ENCODE data around the gene RND3. TPM values are rescaled to one million over a fixed set of nuclear protein-coding genes. Genes with fewer than 3 reads are reported as not detected.
A peak's percentile ranks its signal among the peaks of the same experiment; 100 is the strongest.

Gene RND3
- total and polyA plus RNA-seq, 12 donors = 15.4 to 74.3 (median 35.6) TPM

DNA sequence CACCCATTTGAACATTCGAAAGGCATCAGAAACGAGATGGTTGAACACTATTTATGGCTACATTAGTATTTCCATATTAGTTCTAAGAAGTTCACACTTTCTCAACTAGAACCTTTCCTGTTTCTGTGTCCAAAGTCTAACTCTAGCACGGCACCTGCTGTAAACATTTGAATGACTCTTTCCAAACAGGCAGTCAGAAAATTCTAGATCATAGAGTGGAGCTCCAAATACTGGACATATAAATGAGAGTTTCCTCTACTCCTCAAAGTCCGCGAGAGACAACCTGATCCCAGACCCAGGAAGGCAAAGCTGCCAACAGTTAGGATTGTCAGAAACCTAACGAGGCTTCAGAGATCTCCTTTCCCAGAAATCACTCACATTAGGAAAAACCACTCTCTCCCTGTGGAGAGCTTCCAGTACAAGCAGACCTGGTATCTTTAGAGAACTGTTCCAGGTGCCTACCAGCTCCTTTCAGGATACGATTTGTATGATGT lies 10.6 kb downstream of the RND3 start:
- Histone ChIP-seq H3K27me3 (no peaks in the 10 kb centered on the region), H3K4me3 (peak overlapping the region in 1 of 10 donors; percentile 0), H3K9me3 (no peaks in the 10 kb centered on the region), H3K36me3 (peaks cover 0 to 33% (median 3%) of the 10 kb centered on the region in 9 donors), H3K4me1 (peaks cover 14 to 100% (median 90%) of the 10 kb centered on the region in 9 donors), H3K27ac (peak overlapping the region; percentile 22 to 97 (median 94))
- WGBS, 2 donors = 26 to 33% methylated on average over 7 of the region's 7 CpGs
- TF ChIP-seq, protein P1, sequence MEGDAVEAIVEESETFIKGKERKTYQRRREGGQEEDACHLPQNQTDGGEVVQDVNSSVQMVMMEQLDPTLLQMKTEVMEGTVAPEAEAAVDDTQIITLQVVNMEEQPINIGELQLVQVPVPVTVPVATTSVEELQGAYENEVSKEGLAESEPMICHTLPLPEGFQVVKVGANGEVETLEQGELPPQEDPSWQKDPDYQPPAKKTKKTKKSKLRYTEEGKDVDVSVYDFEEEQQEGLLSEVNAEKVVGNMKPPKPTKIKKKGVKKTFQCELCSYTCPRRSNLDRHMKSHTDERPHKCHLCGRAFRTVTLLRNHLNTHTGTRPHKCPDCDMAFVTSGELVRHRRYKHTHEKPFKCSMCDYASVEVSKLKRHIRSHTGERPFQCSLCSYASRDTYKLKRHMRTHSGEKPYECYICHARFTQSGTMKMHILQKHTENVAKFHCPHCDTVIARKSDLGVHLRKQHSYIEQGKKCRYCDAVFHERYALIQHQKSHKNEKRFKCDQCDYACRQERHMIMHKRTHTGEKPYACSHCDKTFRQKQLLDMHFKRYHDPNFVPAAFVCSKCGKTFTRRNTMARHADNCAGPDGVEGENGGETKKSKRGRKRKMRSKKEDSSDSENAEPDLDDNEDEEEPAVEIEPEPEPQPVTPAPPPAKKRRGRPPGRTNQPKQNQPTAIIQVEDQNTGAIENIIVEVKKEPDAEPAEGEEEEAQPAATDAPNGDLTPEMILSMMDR (IDR thresholded peaks at IDR 0.05) = no peak
- ATAC-seq (peak in 5 of 8 donors; percentile 4 to 28 (median 14)), DNase-seq (no peak)
- intact Hi-C loops (cut with DNase I) = loop anchor here in 1 of 10 donors (10.0 kb wide), 1 partner anchor 192 kb away; no protein-coding TSS in a partner anchor

DNA sequence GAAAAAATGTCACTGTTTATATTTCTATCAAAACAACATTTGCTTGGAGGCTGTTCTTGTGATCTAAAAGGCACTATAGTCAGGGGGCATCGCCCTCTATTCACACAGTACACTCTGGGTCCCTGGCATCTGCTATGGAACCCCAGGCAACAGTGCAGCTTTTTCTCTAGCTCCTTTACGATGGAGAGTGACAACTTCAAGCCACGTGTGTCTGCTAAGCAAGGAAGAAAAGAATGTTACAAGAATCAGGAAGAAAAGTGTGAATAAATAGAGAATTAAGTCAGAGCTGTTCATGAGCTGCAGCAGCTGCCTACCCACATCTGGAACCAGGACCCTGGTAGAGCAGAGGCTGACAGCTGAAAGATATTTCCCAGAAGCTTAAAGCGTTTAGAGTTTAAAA lies 11.2 kb downstream of the RND3 start:
- H3K4me1 ChIP-seq = peaks cover 14 to 100% (median 87%) of the 10 kb centered on the region in 9 donors
- 30 to 36% methylated on average over 4 of the region's 4 CpGs for WGBS, 2 donors
- H3K36me3 ChIP-seq = peaks cover 0 to 38% (median 7%) of the 10 kb centered on the region in 9 donors
- ATAC-seq (peak in 2 of 8 donors; percentile 16 to 23), DNase-seq (no peak)
- no peak overlapping the region for H3K4me3 ChIP-seq
- no peaks in the 10 kb centered on the region for H3K9me3 ChIP-seq
- TF ChIP-seq, protein P1 (IDR thresholded peaks at IDR 0.05) = no peak
- H3K27ac ChIP-seq = peak overlapping the region; percentile 22 to 97 (median 94)
- no peaks in the 10 kb centered on the region for H3K27me3 ChIP-seq
- intact Hi-C loops (cut with DNase I) = loop anchor here in 1 of 10 donors (10.0 kb wide), 1 partner anchor 191 kb away; no protein-coding TSS in a partner anchor

DNA sequence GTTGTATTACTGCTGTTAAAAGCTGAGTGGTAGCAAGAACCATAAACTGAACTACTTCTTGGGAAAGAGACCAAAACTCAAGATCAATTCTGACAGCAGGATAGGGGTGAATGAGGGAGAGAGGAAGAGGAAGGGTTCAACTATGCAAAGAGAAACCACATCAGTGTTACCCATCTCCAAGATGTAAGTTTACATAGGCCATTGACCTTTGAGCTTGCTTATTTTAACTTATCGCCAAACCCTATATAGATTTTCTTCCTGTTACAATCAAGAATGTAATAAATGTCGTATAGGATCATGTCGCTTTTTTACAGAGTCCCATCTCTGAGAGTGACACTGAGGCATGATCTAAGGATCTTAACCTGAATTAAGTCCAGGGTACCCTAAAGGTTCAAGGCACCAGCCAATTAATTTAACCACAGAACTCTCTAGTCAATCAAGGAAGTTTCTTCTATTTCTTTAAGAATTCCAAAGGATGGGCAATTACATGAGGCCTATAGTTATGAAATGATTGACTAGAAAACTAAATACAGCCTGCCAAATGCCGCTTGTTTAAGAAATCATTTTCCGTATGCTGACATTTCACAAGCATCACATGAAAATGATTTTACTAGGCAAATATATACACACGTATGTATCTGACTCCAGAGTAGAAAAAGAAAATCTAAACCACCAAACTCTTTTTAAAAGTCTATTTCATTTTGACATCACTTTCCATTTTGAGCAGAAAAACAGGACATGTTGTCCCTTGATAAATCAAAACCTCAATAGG lies 11.8 kb downstream of the RND3 start:
- intact Hi-C loops (cut with DNase I) = loop anchor here in 1 of 10 donors (10.0 kb wide), 1 partner anchor 191 kb away; no protein-coding TSS in a partner anchor
- TF ChIP-seq, protein P1 (IDR thresholded peaks at IDR 0.05) = no peak
- H3K4me3 ChIP-seq = no peak overlapping the region

DNA sequence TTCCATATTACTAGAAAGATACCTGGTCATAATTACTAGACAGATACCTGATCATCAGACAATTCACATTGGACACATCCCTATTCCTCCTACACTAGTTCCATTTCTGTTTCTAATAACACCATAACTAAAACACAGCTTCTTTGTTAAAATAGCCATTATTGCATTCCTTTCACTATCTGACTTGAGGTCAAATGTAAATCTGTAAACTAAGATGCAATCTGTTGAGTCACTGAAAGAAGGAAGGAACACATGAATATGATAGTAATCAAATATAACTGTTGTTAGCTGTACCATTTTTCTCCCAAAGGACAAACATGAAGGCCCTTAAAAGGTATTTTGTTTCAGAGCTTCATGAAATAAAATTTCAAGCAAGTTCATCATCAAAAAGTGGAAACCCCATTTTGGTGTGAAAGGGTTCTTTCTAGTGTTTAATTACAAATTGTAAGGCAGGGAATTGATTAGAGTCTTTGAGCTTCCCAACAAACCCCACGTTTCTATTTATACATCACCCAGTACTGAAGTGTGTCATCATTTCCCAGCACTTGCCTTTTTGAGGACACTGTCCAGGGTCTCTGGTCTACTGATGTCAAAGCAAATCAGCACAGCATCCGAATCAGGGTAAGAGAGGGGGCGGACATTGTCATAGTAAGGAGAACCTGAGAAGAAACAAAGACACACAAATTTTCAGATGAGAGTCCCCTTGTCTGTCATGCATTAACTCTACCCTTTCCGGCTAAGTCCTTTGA lies 13.0 kb downstream of the RND3 start:
- Histone ChIP-seq H3K4me3 (no peak overlapping the region), H3K4me1 (peaks cover 14 to 83% (median 69%) of the 10 kb centered on the region in 9 donors), H3K9me3 (no peaks in the 10 kb centered on the region), H3K27me3 (no peaks in the 10 kb centered on the region), H3K27ac (peak overlapping the region in 7 of 10 donors; percentile 42 to 97 (median 93)), H3K36me3 (peaks cover 0 to 56% (median 21%) of the 10 kb centered on the region in 9 donors)
- peak in 2 of 8 donors; percentile 39 to 51 for ATAC-seq
- DNase-seq = no peak
- intact Hi-C loops (cut with DNase I) = loop anchor here in 1 of 10 donors (10.0 kb wide), 1 partner anchor 190 kb away; no protein-coding TSS in a partner anchor
- 67 to 69% methylated on average over 4 of the region's 4 CpGs for WGBS, 2 donors
- TF ChIP-seq, protein P1 (IDR thresholded peaks at IDR 0.05) = no peak

More for the DNA sequence above, 11.8 kb downstream of the RND3 start:
- H3K9me3 ChIP-seq = no peaks in the 10 kb centered on the region
- ATAC-seq = no peak
- peaks cover 0 to 45% (median 11%) of the 10 kb centered on the region in 9 donors for H3K36me3 ChIP-seq
- 80 to 81% methylated on average over 6 of the region's 6 CpGs for WGBS, 2 donors
- H3K27me3 ChIP-seq = no peaks in the 10 kb centered on the region
- H3K4me1 ChIP-seq = peaks cover 14 to 95% (median 80%) of the 10 kb centered on the region in 9 donors
- peak overlapping the region in 9 of 10 donors; percentile 47 to 97 (median 94) for H3K27ac ChIP-seq
- no peak for DNase-seq

All from heart right ventricle (tissue), 16 donors.